Endodermal cell (in vitro differentiated cells): ENCODE results near the gene GAS6. TPM values are rescaled to one million over a fixed set of nuclear protein-coding genes. Genes with fewer than 3 reads are reported as not detected.

ENCODE experiments used
- DNase-seq: peaks from one replicate; pipeline ENCODE4 v3.0.0-alpha.2; 2017
- H3K27ac ChIP-seq: 2 replicates; pipeline ENCODE4 v1.5.1; 2013; ENCODE audit warnings: mild to moderate bottlenecking, low read depth, low read length, moderate library complexity
- H3K27me3 ChIP-seq: 2 replicates; pipeline ENCODE4 v1.6.1; 2013; ENCODE audit warnings: mild to moderate bottlenecking, low read length, moderate library complexity; ENCODE audit not compliant: insufficient read depth, control insufficient read depth, poor library complexity, severe bottlenecking
- H3K36me3 ChIP-seq: 2 replicates; pipeline ENCODE4 v1.7.0; 2013; ENCODE audit warnings: mild to moderate bottlenecking, low read length, moderate library complexity; ENCODE audit not compliant: control insufficient read depth, insufficient read depth
- H3K4me1 ChIP-seq: one replicate; pipeline ENCODE4 v1.7.0; 2013; ENCODE audit warnings: low read length; ENCODE audit not compliant: control insufficient read depth, insufficient read depth
- H3K4me3 ChIP-seq: 2 replicates; pipeline ENCODE4 v1.5.1; 2013; ENCODE audit warnings: mild to moderate bottlenecking, low read length, moderate library complexity
- H3K9ac ChIP-seq: 2 replicates; pipeline ENCODE4 v1.6.1; 2013; ENCODE audit warnings: mild to moderate bottlenecking, low read length, moderate library complexity; ENCODE audit not compliant: poor library complexity, severe bottlenecking; ENCODE audit errors: extremely low read depth
- H3K9me3 ChIP-seq: 2 replicates; pipeline ENCODE4 v1.6.1; 2013; ENCODE audit warnings: mild to moderate bottlenecking, low read length, moderate library complexity; ENCODE audit not compliant: control insufficient read depth
- H3K27ac Mint-ChIP-seq: 2 replicates; pipeline ENCODE4 v1.8.0; 2020; ENCODE audit warnings: mixed read lengths
- H3K27me3 Mint-ChIP-seq: 2 replicates; pipeline ENCODE4 v1.8.0; 2021; ENCODE audit warnings: mild to moderate bottlenecking, mixed read lengths; ENCODE audit not compliant: insufficient read depth
- H3K36me3 Mint-ChIP-seq: 2 replicates; pipeline ENCODE4 v1.8.0; 2020; ENCODE audit warnings: low read depth, mixed read lengths
- H3K4me1 Mint-ChIP-seq: 2 replicates; pipeline ENCODE4 v1.8.0; 2020; ENCODE audit warnings: mixed read lengths
- H3K4me3 Mint-ChIP-seq: 2 replicates; pipeline ENCODE4 v1.8.0; 2020; ENCODE audit warnings: mild to moderate bottlenecking, moderate library complexity, mixed read lengths
- H3K9me3 Mint-ChIP-seq: 2 replicates; pipeline ENCODE4 v1.8.0; 2020; ENCODE audit warnings: mild to moderate bottlenecking, mixed read lengths
- CTCF ChIP-seq: fragments of 200-600 bp; sonication (generic); conservative IDR thresholded peaks from 2 replicates; pipeline ENCODE4 v1.5.0; 2021; ENCODE audit warnings: antibody characterized with exemption, mild to moderate bottlenecking
- WGBS, 2 experiments: methylation state at CpG; one replicate each; pipeline versions ENCODE4 v1.1.5 to v1.1.7; 2013; ENCODE audit warnings: missing lambda C conversion rate in 2 of 2, mixed read lengths in 1 of 2; ENCODE audit not compliant: insufficient coverage in 1 of 2, insufficient read length in 1 of 2; 5-methylcytosine and 5-hydroxymethylcytosine counted together
- total RNA-seq, 2 donors: library from RNA; stranded (reverse); fragmentation: NEBNext Ultra II Directional in 1 of 2; extraction: Animal tissue kit (Norgen Biotek cat#: 25700) in 1 of 2; gene quantifications; 2 replicates in 1 of 2; 3 replicates in 1 of 2; pipeline ENCODE4 v1.2.1, GENCODE V29; 2021

Gene GAS6
- total RNA-seq, 2 donors from 2014 or later = 45.7 to 49.6 TPM

GRCh38 chr13:113897966-113898365 lies 34.1 kb upstream of the GAS6 start:
- no peaks in the 10 kb centered on the region for H3K4me1 ChIP-seq
- peaks cover 2% of the 10 kb centered on the region for H3K27me3 Mint-ChIP-seq
- no peak overlapping the region for H3K4me3 ChIP-seq
- no peaks in the 10 kb centered on the region for H3K27me3 ChIP-seq
- no peak overlapping the region for H3K9ac ChIP-seq
- no peaks in the 10 kb centered on the region for H3K4me1 Mint-ChIP-seq
- H3K36me3 Mint-ChIP-seq = no peaks in the 10 kb centered on the region
- no peak overlapping the region for H3K4me3 Mint-ChIP-seq
- H3K9me3 Mint-ChIP-seq = peaks cover 9% of the 10 kb centered on the region
- no peak overlapping the region for H3K27ac ChIP-seq
- no peaks in the 10 kb centered on the region for H3K9me3 ChIP-seq
- no peak overlapping the region for H3K27ac Mint-ChIP-seq
- H3K36me3 ChIP-seq = no peaks in the 10 kb centered on the region
- no peak for TF ChIP-seq CTCF
- DNase-seq = no peak
- 97 to 100% methylated on average over 2 to 4 of the region's 4 CpGs for WGBS, 2 experiments

GRCh38 chr13:113897161-113897560 lies 33.3 kb upstream of the GAS6 start:
- no peak for TF ChIP-seq CTCF

GRCh38 chr13:113895436-113895835 lies 31.6 kb upstream of the GAS6 start:
- Mint-ChIP-seq H3K4me3 (no peak overlapping the region), H3K36me3 (no peaks in the 10 kb centered on the region), H3K9me3 (peaks cover 34% of the 10 kb centered on the region), H3K4me1 (no peaks in the 10 kb centered on the region), H3K27ac (no peak overlapping the region), H3K27me3 (peaks cover 3% of the 10 kb centered on the region)
- WGBS, 2 experiments = 82 to 100% methylated on average over 1 of the region's 1 CpG
- no peak overlapping the region for H3K9ac ChIP-seq
- no peak overlapping the region for H3K27ac ChIP-seq
- H3K36me3 ChIP-seq = no peaks in the 10 kb centered on the region
- DNase-seq = no peak
- no peaks in the 10 kb centered on the region for H3K27me3 ChIP-seq
- no peak for TF ChIP-seq CTCF
- H3K9me3 ChIP-seq = peaks cover 19% of the 10 kb centered on the region
- H3K4me3 ChIP-seq = no peak overlapping the region
- no peaks in the 10 kb centered on the region for H3K4me1 ChIP-seq

More at GRCh38 chr13:113897161-113897560, 33.3 kb upstream of the GAS6 start:
- Mint-ChIP-seq H3K36me3 (no peaks in the 10 kb centered on the region), H3K27me3 (peaks cover 3% of the 10 kb centered on the region), H3K4me3 (no peak overlapping the region), H3K9me3 (peaks cover 17% of the 10 kb centered on the region), H3K4me1 (no peaks in the 10 kb centered on the region), H3K27ac (no peak overlapping the region)
- 90 to 91% methylated on average over 3 to 4 of the region's 4 CpGs for WGBS, 2 experiments
- H3K4me1 ChIP-seq = no peaks in the 10 kb centered on the region
- no peak overlapping the region for H3K9ac ChIP-seq
- H3K36me3 ChIP-seq = no peaks in the 10 kb centered on the region
- peaks cover 6% of the 10 kb centered on the region for H3K9me3 ChIP-seq
- no peaks in the 10 kb centered on the region for H3K27me3 ChIP-seq
- no peak overlapping the region for H3K27ac ChIP-seq
- no peak for DNase-seq
- no peak overlapping the region for H3K4me3 ChIP-seq
